Chondrocyte (in vitro differentiated cells): ENCODE data around the gene C19orf81. TPM values are rescaled to one million over a fixed set of nuclear protein-coding genes. Genes with fewer than 3 reads are reported as not detected.

ENCODE experiments used
- DNase-seq: peaks from one replicate; pipeline ENCODE4 v3.0.0; 2021; ENCODE audit warnings: mixed read lengths, low spot score
- H3K27ac Mint-ChIP-seq: one replicate; pipeline ENCODE4 v1.8.0; 2021; ENCODE audit warnings: mild to moderate bottlenecking, moderate library complexity, mixed read lengths; ENCODE audit not compliant: unreplicated experiment
- H3K27me3 Mint-ChIP-seq: 2 replicates; pipeline ENCODE4 v1.8.0; 2021; ENCODE audit warnings: low read depth, mixed read lengths
- H3K36me3 Mint-ChIP-seq: 2 replicates; pipeline ENCODE4 v1.8.0; 2021; ENCODE audit warnings: low read depth, mixed read lengths
- H3K4me1 Mint-ChIP-seq: 2 replicates; pipeline ENCODE4 v1.8.0; 2021; ENCODE audit warnings: low read depth, mild to moderate bottlenecking, mixed read lengths
- H3K4me3 Mint-ChIP-seq: one replicate; pipeline ENCODE4 v1.8.0; 2021; ENCODE audit warnings: mild to moderate bottlenecking, moderate library complexity, mixed read lengths; ENCODE audit not compliant: unreplicated experiment
- H3K9me3 Mint-ChIP-seq: 2 replicates; pipeline ENCODE4 v1.8.0; 2021; ENCODE audit warnings: low read depth, mixed read lengths
- CTCF ChIP-seq: fragments of 200-600 bp; sonication (generic); IDR thresholded peaks from 2 replicates; pipeline ENCODE4 v1.5.0; 2021; ENCODE audit warnings: antibody characterized with exemption, mild to moderate bottlenecking, moderate library complexity
- total RNA-seq: library from RNA; stranded (reverse); gene quantifications from 3 replicates; pipeline ENCODE4 v1.2.1, GENCODE V29; 2021

The C19orf81 gene
- total RNA-seq, 1 donor from 2014 or later, result 4.3 TPM

- no peak overlapping the region for H3K4me3 Mint-ChIP-seq
- no peaks in the 10 kb centered on the region for H3K9me3 Mint-ChIP-seq
- no peak overlapping the region for H3K27ac Mint-ChIP-seq
- no peaks in the 10 kb centered on the region for H3K36me3 Mint-ChIP-seq
- H3K27me3 Mint-ChIP-seq, result peaks cover 18% of the 10 kb centered on the region
- DNase-seq, result no peak
- no peaks in the 10 kb centered on the region for H3K4me1 Mint-ChIP-seq
- no peak for TF ChIP-seq CTCF
Observed at GRCh38 chr19:50624949-50625600, 24.2 kb upstream of the C19orf81 start.

- H3K4me3 Mint-ChIP-seq, result no peak overlapping the region
Observed at GRCh38 chr19:50626011-50626410, 23.2 kb upstream of the C19orf81 start.

GRCh38 chr19:50626795-50627194 lies 22.4 kb upstream of the C19orf81 start:
- TF ChIP-seq CTCF, result no peak
- H3K4me3 Mint-ChIP-seq, result no peak overlapping the region
- no peaks in the 10 kb centered on the region for H3K9me3 Mint-ChIP-seq
- no peak overlapping the region for H3K27ac Mint-ChIP-seq
- peaks cover 18% of the 10 kb centered on the region for H3K27me3 Mint-ChIP-seq
- H3K4me1 Mint-ChIP-seq, result no peaks in the 10 kb centered on the region
- no peak for DNase-seq
- no peaks in the 10 kb centered on the region for H3K36me3 Mint-ChIP-seq

More at GRCh38 chr19:50626011-50626410, 23.2 kb upstream of the C19orf81 start:
- Mint-ChIP-seq H3K27ac (no peak overlapping the region), H3K4me1 (no peaks in the 10 kb centered on the region), H3K27me3 (peaks cover 18% of the 10 kb centered on the region), H3K9me3 (no peaks in the 10 kb centered on the region), H3K36me3 (no peaks in the 10 kb centered on the region)
- DNase-seq, result no peak
- no peak for TF ChIP-seq CTCF

GRCh38 chr19:50628146-50628545 lies 21.1 kb upstream of the C19orf81 start:
- Mint-ChIP-seq H3K4me3 (no peak overlapping the region), H3K27me3 (peaks cover 18% of the 10 kb centered on the region), H3K27ac (no peak overlapping the region), H3K4me1 (no peaks in the 10 kb centered on the region), H3K9me3 (peaks cover under 1% of the 10 kb centered on the region), H3K36me3 (no peaks in the 10 kb centered on the region)
- DNase-seq, result no peak
- no peak for TF ChIP-seq CTCF

GRCh38 chr19:50628551-50628950 lies 20.7 kb upstream of the C19orf81 start:
- no peaks in the 10 kb centered on the region for H3K4me1 Mint-ChIP-seq
- H3K36me3 Mint-ChIP-seq, result no peaks in the 10 kb centered on the region
- peaks cover 5% of the 10 kb centered on the region for H3K9me3 Mint-ChIP-seq
- DNase-seq, result no peak
- H3K27ac Mint-ChIP-seq, result no peak overlapping the region
- TF ChIP-seq CTCF, result no peak
- H3K27me3 Mint-ChIP-seq, result peaks cover 20% of the 10 kb centered on the region
- H3K4me3 Mint-ChIP-seq, result no peak overlapping the region
